Bronchial epithelial cell (primary cell): ENCODE data around the gene KAT8. TPM values are rescaled to one million over a fixed set of nuclear protein-coding genes. Genes with fewer than 3 reads are reported as not detected.
"Not testable (repeated sequence)": the region's sequence is repeated elsewhere in the genome, so short reads cannot be mapped to it uniquely, and the experiment has no call there.

Experiments
- DNase-seq: peaks from one replicate; pipeline ENCODE4 v3.0.0-alpha.2; 2010; ENCODE audit warnings: low read depth
- FAIRE-seq: peaks from 2 replicates; lab custom pipeline; 2011; peaks lifted over from hg19 to GRCh38; lab: Jason Lieb, UNC
- H3K27me3 ChIP-seq: 2 replicates; pipeline ENCODE4 v1.5.1; 2011; ENCODE audit warnings: low read length; ENCODE audit not compliant: control insufficient read depth, insufficient read depth
- H3K36me3 ChIP-seq: 2 replicates; pipeline ENCODE4 v1.5.1; 2011; ENCODE audit warnings: low read length; ENCODE audit not compliant: control insufficient read depth, insufficient read depth
- H3K4me3 ChIP-seq: 2 replicates; pipeline ENCODE4 v1.5.1; 2011; ENCODE audit warnings: mild to moderate bottlenecking, low read depth, low read length, control low read depth
- CTCF ChIP-seq: IDR thresholded peaks from 2 replicates; pipeline ENCODE4 v1.5.1; 2011; ENCODE audit warnings: mild to moderate bottlenecking, moderate library complexity, low read length, control low read depth, inconsistent platforms; ENCODE audit not compliant: insufficient read depth, severe bottlenecking
- total RNA-seq: library from RNA; depleted of rRNA; stranded (reverse); fragments of >200 nt; gene quantifications from 2 replicates; pipeline ENCODE4 v1.2.1, GENCODE V29; 2014

The KAT8 gene
- total RNA-seq, 1 donor from 2014 or later, result 54.5 TPM

GRCh38 chr16:31138621-31139578, 21.4 kb downstream of the KAT8 start:
- no peak for FAIRE-seq
- peak; percentile 86 for DNase-seq
- TF ChIP-seq CTCF, result no peak
- Histone ChIP-seq H3K27me3 (no peaks in the 10 kb centered on the region), H3K36me3 (no peaks in the 10 kb centered on the region), H3K4me3 (no peak overlapping the region)

- H3K27me3 ChIP-seq, H3K4me3 ChIP-seq, FAIRE-seq, H3K36me3 ChIP-seq, DNase-seq: not testable (repeated sequence)
Observed at GRCh38 chr16:31141071-31141469, 23.6 kb downstream of the KAT8 start.

GRCh38 chr16:31141489-31142108, 24.1 kb downstream of the KAT8 start:
- Histone ChIP-seq H3K4me3 (peak overlapping the region; percentile 32), H3K27me3 (no peaks in the 10 kb centered on the region), H3K36me3 (no peaks in the 10 kb centered on the region)
- FAIRE-seq (no peak), DNase-seq (peak; percentile 71)
- no peak for TF ChIP-seq CTCF

GRCh38 chr16:31142109-31143010, 24.9 kb downstream of the KAT8 start:
- Histone ChIP-seq H3K36me3 (no peaks in the 10 kb centered on the region), H3K4me3 (peak overlapping the region; percentile 32), H3K27me3 (no peaks in the 10 kb centered on the region)
- FAIRE-seq (no peak), DNase-seq (peak; percentile 91)
- peak; percentile 96 for TF ChIP-seq CTCF

- FAIRE-seq, result no peak
- DNase-seq, result no peak
- peak overlapping the region; percentile 32 for H3K4me3 ChIP-seq
Observed at GRCh38 chr16:31143011-31143693, 25.7 kb downstream of the KAT8 start.

More at GRCh38 chr16:31143011-31143693, 25.7 kb downstream of the KAT8 start:
- Histone ChIP-seq H3K27me3 (no peaks in the 10 kb centered on the region), H3K36me3 (no peaks in the 10 kb centered on the region)
- no peak for TF ChIP-seq CTCF
